C4-2B (cell line): ENCODE results near the gene BIN1.

Source experiments
- CTCF ChIP-seq: fragments of 450-650 bp; conservative IDR thresholded peaks from 2 replicates; pipeline ENCODE4 v1.5.1; 2017; ENCODE audit warnings: mild to moderate bottlenecking
- ZFX ChIP-seq: fragments of 450-650 bp; IDR thresholded peaks from 2 replicates; pipeline ENCODE4 v1.6.1; 2017

GRCh38 chr2:127078666-127079270 is 28.2 kb downstream of the BIN1 start:
- TF ChIP-seq CTCF (no peak), ZFX (no peak)
